Activated T-cell treated with anti-CD3 and anti-CD28 coated beads, Interleukin-2, amount 50 U/mL, for 48 hours (primary cell): Measurements from ENCODE around the gene S1PR3.

Experiments used
- DNase-seq, 2 experiments: peaks; one replicate each; pipeline ENCODE4 v3.0.0-alpha.2; 2020

The S1PR3 gene

DNA sequence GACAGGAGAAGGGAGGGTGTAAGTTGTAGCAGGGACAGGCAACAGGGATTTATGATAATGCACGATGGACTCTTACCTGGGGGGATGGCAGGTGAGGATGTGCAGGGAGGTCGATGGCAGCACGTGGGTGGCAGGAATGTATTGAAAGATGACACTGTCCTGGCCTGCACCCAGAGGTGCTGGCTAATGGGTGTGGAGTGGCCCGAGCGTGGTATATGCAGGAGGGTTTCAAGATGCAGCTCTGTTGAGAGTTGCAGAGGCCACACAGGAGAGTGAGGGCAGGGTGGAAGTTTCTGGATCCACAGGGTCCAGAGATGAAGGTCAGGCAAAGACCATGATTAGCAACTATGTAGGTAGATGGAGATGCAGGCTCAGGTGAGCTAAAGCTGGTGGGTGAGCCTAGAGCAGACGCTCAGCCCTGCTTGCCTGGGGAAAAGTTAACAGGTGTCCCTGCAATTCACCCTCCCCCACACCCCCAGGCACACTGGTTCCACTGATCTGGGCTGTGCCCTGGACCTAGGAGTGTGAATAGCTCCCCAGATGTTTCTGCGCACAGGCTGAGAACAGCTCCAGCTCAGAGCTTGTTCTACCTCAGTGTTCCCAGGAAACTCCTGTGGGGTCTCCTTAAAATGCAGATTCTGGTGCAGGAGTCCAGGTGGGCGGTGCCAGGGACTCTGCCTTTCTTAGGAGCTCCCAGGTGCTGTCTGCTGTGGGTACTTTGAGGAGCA lies 21.5 kb upstream of the S1PR3 start:
- no peak for DNase-seq

DNA sequence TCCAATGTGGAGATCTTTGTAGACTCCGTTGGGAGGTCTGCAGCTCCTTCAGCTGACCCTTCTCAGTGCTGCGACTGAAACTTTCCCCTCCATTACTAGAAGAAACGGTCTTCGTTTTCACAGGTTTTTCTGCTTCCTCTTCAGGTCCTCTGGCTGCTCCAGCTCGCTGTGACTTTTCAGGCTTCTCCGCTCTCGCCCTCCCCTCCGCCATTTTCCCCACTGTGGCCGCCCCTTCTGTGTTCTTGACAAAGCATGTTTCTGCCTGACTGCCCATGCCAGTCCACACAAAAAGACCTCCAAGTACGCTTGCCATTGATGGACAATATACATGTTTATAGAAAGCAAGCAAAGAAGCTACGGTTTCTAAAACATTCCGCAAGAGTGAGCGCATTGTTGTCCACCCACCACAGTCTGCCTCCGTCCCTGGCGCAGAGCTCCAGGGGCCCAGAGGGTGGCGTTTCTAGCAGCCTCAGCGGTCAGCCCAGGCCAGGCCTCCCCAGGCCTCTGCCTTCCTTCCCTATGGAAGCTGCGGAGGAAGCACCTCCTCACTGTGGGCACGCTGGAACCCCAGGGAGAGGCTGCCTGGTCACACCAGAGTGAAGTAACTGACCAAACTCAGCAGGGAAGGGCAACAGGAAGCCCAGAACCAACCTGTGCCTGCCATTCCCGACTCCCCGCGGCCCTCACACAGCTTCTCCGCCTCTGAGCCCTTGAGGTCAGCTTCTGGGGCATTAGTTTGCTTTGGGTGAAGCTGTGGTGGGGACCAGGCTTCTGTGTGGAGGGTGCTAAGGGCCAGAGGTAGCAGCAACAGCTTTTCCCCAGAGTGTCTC lies 19.9 kb upstream of the S1PR3 start:
- DNase-seq: no peak

DNA sequence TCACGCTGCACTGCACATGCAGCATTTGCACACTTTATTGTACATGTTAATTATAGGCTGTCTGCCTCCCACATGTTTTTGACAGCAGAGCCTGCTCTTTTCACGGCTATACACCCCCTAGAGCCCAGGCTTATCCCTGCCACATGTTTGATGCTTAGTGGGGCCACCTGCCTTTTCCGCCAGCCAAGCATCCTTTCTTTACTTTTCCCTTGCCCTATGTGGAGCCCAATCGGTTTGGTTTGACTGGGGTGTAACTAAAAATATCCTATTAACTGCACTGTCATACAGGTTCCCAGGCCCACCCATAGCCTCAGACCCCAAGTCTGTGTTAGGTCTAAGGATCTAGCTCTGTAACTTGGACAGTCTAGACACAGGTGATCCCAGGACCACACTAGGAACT lies 18.9 kb upstream of the S1PR3 start:
- no peak for DNase-seq

DNA sequence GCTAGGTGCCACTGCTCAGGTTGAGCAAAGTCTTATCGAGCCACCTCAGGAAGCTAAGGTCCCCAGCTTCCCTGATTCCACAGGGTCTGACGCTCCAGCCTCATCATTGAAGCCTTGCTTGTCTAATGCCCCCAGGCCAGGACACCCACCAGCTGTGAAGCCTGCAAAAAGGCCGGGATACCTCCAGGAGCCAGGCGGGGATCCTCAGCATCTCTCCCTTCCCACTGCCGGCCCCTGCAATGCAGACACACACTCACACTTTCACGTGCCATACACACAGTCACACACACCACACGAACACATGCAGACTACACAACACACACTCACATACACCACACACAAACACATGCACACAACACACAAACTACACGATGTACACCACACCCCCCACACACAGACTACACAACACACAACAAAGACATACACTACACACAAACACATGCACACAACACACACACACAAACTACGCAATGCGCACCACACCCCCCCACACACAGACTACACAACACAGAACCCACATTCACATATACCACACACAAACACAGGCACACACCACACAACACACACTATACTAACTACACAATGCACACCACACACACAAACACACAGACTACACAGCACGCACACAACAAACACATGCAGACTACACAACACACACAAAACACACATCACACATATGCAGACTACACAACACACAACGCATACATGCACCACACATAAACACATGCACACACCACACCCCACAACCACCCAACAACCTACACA lies 17.8 kb upstream of the S1PR3 start:
- no peak for DNase-seq

DNA sequence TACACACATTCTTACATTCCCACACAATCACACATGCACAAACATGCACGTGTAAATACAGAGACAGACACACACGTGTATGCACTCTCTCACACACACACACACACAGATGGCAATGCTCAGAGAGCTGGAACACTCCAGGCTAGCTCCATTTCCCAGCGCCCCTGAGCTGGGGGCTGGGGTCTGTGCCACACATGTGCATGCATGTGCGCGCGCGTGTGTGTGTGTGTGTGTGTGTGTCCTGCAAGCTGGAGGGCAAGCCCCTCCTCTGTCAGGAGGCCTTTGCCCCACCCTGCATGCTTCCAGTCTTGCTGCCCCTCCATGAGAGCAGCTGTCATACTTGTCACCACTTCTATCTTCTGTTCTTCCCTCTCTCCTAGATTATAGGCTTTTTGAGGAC lies 16.6 kb upstream of the S1PR3 start:
- no peak for DNase-seq

DNA sequence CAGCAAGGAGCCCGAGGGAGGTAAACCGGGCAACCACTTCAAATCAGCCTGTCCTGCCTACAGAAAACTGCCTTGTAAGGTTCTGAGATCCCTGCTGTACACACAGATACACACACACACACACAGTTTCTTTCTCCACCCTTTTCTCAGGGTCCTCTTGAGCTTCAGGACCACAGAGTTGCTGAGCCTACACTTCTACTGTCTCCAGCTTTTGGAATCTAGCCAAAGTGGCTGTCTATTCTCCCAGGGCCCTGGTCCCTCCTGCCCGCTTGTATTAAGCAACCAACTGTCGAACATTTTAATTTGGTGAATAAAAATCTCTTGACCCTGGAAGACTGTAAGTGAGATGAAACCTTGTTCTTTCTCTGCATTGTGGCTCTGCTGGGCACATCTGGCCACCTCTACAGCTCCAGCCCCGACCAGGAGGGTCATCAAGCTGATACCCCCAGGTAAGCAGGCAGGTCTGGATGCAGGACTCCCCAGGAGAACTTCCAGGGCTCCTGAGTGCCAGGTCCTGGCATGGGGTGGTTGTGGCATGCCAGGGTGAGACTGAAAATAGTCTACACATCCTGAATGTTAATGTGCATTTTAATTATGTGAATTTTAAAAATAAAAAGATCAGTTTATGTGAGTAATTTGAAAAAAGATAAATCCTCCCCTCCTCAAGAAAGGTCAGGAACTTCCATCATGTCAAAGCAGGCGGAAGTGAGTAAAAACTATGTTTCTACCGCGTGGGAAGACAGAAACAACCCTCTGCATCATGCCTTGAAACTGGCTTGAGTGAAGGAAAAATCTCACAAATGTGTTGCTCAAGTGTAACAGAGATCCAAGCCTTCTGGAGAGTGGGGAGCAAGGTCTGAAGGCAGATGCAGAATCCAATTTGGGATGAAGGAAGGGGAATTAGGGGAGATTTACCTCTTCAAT lies 15.0 kb upstream of the S1PR3 start:
- no peak for DNase-seq

DNA sequence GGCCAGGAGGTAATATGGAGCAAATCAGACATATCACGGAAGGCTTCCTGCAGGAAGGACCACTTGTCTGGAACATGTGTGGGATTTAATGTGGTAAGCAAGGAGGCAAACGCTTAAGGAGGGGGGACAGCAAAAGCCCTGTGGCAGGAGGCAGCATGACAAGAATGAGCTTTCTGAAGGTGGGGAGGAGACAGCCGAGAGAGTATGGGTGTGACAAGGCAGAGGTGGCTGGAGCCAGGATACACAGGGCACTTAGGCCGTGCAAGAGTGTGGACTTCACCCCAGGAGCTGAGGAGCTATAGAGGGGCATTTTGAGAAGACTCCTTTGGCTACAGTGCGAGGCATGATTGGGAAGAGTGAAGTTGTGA lies 14.4 kb upstream of the S1PR3 start:
- DNase-seq: no peak

DNA sequence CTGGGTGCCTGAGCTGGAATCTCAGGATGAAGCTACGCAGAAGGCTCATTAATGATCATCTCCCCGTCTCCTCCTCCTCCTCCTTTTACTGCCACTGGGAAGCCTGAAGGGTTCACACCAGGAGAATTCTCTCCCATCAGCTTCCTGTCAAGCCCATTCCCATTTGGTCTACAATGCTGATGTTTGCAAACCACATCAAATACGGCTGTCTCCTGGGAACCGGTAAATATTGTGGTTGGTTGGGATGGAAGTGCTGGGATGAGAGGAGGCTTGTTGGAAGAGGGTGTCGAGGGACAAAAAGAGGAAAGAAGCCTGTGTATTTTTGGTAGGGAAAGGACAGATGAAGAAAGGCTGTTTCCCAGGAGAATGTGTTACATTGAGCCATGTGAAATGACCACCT lies 13.2 kb upstream of the S1PR3 start:
- no peak for DNase-seq

DNA sequence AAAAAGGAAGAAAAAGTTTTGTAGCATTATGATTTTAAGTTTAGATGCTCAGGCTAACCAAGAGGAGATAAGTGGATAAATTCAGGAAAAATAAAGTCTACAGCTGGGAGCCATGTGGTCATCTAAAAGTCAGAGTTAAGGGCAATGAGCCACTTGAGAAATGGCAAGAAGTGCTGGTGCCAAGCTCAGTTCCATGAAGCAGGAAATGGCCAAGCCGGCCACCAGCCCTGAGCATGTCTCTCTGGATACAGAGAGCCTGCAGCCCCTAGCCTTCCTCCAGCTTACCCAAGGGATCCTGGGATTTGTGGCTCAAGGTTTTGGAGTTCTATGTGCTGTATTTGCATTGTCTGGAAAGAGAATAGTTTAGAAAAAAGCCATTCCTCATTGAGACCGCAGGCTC lies 12.2 kb upstream of the S1PR3 start:
- no peak for DNase-seq

DNA sequence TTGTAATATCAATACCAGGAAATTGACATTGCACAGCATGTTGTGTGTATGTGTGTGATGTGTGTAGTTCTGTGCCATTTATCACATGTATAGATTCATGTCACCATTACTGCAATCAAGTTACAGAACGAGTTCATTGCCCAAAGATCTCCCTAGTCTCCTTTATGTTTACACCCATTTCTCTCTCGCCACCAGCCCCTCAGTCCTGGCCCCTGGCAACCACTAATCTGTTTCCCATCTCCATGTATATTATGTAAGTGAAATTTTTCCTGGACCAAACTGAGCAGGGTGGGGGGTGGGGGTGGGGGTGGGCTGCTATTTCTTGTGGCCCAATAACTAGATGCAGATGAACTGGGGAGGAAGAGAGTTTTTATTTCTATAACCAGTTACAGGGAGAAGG lies 11.5 kb upstream of the S1PR3 start:
- DNase-seq: no peak

DNA sequence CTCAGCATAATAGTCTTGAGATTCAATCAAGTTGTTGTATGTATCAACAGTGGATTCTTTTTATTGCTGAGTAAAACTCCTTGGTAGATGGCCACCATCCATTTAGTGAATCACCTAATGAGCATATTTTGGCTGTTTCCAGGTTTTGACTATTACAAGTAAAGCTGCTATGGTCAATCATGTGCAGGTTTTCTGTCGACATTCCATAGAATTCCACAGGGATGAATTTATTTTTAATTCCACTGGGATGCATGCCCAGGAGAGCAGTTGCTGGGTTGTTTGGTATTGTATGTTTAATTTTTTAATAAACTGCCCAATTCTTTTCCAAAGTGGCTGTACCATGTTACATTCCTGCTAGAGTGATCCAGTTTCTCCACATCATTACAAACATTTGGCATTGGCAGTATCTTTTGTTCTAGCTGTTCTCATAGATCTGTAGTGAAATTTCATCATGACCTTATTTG lies 10.5 kb upstream of the S1PR3 start:
- no peak for DNase-seq

DNA sequence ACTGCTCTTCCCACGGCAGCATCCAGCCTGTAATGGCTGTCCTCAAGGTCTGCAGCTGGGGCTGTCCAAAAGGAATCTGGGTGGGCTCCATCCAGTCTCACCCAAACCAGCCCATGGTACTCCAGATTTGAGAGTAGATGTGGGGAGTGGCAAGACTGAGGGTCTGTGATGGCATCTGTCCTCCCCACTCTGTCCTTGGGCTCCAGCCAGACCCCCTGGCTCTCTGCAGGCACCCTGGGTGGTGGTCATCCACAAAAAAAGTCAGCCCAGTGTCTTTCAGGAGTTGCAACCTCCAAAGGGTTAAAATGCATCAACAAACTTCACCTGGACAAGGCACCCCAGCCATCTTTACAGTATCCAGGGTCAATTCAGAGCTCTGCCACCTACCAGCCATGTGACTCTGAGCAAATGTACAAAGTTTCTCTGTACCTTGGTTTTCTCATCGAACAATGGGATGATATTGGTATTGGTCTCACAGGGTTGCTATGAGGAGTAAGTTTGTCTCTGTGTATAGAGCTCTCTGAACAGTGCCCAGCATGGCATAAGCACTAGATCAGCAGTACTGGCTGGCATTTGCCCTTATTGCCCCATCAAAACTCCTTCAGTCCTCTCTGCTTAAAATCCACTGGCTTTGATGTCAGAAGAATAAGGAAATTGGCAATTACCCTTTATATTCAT lies 7.3 kb upstream of the S1PR3 start:
- DNase-seq: no peak

DNA sequence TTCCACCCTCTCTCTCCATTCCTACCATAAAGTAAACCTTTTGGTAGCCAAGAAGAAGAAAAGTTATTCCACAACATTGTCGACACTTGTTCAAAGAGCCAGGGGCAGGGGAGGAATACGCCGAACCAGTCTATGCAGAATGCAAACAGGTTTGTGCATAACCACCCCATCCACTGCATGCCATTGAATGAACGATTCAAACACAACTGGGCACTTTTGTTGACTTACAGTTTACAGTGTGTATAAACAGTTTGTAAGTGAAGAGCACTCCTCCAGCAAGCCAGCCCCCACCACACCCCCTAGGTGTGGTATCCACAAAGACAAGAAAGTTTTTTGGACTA lies 6.8 kb upstream of the S1PR3 start:
- no peak for DNase-seq

DNA sequence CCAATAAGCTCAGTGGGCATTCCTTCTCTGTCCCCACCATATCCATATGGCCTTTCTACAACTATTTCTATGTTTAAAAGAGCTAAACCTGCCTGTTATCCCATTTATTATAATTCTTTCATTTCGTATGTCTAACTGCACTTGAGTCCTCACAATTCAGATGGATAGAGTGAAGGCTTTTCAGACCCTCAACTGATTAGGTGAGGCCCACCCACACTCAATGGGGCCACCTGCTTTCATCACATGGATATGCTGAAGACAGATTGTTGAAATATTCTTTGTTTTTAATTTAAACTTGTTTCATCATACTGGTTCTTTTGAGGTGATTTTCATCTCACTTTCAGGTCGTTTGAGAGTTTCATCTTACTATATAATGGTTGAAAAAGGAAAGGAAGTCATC lies 5.7 kb upstream of the S1PR3 start:
- no peak for DNase-seq

DNA sequence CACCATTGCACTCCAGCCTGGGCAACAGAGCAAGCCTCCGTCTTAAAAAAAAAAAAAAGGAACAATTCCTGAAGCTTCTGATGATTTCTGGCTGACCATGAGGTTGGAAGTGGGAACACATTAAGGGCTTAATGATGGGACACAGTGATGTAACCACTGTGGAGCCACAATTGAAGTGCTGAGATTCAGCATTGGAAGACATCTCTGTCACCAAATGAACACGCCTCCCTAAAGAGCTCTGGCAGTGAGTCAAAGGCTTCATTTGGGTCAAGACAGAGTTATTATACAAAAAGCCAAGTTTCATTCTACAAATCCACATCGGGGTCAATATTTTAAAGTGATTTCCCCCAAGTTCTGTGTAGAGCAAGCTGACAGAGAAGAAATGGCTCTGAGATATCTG lies 4.5 kb upstream of the S1PR3 start:
- DNase-seq: no peak

DNA sequence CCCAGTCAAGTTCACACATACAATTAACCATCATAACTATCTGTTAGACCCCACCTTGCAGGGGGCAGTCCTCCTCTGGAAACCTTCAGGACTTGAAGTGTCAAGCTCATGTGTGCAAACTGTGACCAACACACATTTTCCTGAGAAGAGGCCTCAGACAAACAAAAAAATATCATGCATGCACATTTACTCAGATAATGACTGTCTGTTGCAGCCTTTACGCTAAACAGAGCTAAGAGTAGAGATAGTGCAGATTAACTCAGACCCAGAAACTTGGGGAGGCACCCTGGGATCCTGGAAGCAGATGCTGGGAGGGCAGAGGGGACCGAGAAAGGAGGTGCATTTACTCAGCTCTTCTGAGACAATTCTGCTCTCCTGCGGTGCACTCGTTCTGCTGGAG lies 3.6 kb upstream of the S1PR3 start:
- no peak for DNase-seq

DNA sequence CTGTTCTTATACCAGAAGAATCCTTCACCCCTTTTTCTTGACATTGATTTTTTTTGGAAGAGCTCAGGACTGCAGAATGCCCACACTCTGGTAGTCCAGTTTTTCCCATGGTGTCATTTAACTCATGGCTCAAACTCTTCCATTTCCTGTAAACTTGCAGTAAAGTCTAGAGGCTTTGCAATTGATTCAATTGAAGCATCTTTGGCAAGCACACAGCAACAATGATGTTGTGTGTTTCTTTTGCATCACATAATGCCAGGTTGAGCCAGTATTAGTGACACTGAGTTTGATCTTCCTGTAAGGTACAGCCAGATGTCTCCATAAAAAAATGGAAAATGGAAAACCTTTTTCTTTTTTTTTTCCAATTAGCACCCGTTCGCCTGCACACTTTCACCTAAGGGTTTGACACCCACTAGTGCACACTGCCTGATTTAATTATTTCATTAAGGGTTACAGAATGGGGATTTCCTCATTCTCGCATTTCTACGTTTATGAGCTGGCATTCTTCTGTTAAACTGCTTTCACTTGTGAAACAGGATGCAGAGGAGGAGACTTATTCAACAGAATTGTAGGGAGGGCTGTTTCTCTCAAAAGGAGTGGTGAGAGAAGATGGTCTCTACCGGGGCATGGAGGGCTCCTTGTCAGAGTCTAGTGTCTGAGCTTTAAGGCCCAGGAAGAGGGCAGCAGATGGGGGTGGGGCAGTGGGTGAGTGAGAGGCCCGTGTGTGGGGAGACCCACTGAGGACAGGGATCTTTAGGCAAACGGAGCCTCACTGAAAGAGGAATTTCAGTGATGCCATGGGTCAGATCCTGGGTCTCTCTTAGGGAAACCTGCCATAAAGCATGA lies 2.2 kb upstream of the S1PR3 start:
- DNase-seq: peak; percentile 29 to 30

DNA sequence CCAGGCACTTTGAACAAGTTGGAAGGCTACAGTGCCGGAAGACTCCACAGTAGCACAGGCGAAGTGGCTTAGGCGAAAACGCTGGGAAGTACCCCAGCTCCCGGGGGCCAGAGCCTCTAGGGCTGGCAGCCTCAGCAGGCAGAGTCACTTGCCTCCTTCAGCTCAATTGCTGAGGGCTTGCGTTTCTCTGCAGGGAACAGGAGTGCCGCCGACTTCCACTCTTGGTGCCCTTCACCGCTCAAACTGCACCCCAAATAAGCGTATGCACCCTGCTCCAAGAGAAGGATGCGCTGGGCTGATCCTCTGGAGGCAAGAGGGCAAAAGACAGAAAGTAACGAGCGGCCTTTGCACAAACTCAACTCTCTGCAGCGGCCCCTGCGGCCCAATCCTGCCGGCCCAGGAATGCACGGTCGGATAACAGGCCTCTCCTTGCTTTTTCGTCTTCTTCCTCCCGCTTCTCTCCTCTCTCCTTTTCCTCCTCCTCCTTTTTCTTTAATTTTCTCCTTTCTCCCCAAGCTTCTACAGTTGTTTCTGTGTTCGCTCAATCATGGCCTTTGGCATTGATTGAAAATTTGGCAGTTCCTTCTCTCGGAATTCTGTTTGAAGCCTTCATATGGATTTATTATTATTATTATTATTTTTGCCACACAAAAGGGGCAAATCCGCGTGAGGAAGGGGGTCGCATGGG lies 1.1 kb upstream of the S1PR3 start:
- DNase-seq: no peak

DNA sequence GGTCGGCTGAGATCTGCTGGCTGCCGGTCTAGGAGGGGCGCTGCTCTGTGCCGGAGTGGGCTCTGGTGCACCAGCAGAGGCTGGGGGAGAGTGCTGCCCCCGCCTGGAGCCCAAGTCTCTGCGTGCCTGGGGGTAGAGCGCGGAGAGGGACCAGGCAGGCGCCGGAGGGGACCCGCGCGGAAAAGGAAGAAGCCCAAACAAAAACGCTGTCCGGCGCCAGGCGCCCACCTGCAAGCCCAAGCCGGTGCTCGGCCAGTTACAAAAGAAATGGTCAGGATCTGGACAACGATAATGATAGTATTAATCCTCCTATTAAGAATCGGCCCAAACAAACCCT lies 571 bp upstream of the S1PR3 start:
- no peak for DNase-seq

DNA sequence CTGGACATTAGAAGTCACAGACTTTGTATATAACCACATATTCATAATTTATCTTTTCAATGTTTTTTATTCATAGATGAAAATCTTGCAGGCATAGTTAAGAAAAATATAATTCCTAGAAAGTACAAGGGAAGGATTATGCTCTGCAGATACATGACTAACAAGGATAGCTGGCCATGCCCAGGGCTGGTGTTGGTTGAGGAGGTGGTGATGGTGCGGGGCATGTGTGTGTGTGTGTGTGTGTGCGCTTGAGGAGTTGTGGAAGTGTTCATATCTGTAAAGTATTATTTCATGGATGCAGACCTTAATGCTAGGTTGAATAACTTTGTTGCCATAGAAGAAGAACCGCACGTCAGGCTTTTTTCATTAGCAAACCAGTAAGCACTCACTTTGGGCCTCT lies 1.3 kb downstream of the S1PR3 start:
- DNase-seq: peak in 1 of 2 experiments; percentile 5

DNA sequence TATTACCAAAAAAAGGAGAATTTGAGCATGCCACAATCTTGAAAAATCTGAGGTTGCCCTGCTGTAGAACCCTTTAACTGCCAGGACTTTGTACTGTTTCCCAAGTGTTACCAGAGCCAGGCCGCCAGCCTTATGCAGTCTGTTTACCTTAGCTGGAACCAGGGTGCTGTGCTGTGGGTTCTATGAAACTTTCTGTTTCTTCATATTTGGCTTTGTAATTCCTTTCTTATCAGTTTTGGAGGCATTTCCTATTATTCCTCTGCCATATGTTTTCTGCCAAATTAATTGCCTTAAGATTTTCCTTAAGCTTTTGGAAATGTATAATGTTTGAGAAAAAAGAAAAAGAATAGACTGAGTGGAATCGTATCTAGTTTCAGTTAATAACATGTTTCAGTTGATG lies 2.1 kb downstream of the S1PR3 start:
- DNase-seq: no peak
